UCSD-AML1 (cell line): ENCODE data around the gene GCA.

Experiments used
- DNase-seq: peaks from one replicate; lab custom pipeline; 2025; ENCODE audit not compliant: unreplicated experiment; lab: John Stamatoyannopoulos, UW

The GCA gene, protein sequence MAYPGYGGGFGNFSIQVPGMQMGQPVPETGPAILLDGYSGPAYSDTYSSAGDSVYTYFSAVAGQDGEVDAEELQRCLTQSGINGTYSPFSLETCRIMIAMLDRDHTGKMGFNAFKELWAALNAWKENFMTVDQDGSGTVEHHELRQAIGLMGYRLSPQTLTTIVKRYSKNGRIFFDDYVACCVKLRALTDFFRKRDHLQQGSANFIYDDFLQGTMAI

DNA sequence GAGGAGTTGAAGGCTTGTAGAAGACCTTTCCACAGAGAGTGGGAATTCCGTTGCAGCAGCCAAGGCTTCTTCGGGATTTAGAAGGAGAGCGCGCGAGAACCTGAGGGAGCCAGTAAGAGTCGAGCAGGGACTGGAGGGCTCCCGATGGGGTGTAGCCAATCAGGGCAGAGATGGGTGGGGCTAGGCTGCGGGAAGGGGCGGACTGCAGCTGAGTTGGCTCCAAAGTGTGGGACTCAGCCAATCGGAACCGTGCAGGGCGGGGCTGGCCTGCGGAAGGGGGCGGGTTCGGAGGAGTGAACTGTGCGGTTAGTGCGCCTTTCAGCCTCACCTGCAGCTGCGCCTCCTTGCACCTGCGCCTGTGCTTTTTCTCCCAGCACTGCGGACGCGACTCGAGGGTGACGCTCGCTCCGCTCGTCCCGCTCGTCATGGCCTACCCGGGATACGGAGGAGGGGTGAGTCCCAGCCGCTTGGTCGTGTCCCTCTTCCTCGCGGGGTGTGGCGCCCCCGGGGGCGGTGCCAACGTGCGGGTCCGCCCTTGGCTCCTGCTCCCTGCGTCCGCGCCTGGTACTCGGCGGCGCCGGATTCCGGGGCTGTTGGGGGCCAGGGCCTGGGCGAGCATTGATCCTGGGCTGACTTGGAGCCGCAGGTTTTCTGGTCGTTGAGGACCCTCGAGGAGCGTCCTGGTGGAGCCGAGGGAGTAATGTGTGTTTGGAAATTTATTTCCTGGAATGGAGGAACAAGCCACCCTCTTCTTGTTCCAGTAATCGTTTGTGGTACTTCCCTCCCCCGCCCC, at the start of gene GCA:
GCA (plus strand) TSS at position 309 of the 793 bp plus-strand sequence; CDS start at position 426, 117 bp downstream.
- peak; percentile 94 for DNase-seq

DNA sequence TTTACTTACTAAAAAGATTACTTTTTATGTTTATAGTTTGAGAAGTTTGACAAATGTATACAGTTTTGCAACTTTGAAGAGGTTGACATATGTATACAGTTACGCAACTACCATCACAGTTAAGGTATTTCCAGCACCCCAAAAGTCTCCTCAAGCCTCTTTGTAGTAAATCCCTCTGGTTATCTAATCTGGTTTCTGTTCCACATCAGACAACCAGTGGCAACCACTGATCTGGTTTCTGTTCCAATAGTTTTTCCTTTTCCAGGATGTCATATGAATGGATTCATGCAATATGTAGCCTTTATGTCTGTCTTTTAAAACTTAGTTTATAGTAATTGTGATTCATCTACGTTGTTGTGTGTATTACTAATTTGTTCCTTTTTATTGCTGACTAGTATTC, 48.9 kb upstream of the GCA start:
- no peak for DNase-seq

DNA sequence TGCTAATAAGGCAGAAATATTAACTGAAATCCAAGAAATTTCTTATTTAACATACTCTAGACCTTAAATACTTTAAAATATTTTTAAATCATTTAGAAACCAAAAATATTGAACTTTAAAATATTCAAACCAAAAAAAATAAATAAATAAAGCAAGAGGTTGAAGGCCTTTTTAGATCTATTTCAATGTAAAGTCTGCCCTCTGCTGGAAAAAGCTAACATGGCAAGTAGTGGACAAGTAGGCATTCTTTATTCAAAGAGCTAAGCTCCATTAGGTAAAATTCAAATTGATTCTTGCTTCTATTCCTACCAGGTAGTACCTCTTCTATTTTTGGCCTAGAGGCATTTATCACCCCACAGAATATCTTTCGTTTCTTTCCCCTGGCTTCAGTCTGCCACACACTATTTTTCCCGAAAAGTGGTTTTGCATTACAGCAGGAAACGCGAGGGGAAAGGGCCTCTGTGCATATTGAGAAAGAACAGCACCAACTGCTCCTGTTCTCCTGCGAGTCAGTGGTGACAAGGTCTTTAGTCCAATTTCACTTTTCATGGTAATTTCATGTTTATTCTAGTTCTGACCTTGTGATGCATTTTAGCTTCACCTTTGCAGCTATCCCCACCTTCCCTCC, 45.9 kb upstream of the GCA start:
- DNase-seq, result peak; percentile 8

DNA sequence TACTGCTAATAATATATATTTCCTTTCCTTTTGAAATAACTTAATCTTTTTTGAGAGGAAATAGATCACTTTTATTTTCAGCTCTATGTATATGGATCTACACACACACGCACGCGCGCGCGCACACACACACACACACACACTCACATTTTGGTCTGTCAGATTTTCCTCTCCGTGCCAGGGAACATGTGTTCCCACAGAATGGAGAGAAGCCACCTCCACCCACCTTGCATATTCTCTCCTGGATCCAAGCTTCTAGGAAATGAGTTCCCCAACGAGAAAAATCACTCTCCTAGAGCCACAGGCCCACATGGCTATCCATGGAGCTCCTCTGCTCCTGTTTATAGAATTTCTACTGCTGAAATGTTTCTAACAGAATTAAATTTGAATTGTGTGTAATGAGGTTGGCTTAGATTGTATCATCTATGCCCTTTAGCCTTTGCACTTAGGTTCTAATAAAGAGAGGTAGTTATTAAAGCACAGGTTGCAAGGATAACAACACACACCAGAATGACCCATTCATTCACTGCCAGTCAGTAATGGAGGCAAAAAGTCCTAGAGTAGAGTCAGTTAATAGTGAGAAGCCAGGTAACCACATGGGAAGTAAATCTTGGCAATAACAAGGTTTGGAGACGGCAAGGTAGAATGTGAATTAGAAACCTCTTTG, 45.1 kb upstream of the GCA start:
- DNase-seq, result peak; percentile 6

DNA sequence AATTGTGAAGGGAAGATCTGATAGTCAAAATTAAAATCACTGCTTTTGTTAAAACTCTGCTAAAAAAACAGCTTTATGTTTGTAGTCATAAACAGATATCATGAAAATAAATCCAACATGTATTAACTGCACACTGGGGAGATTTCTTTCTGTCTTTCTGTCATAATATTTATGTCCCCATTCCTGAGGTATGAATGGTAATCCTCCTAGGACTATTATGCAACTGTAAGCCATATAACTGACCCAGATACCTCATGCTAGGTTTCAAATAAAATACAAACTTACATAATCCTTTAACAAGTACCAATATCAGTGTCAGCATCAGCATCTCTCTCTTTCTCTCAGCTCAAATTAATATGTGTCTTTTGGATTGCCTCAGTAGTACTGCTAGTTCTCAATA, 43.7 kb upstream of the GCA start:
- no peak for DNase-seq

DNA sequence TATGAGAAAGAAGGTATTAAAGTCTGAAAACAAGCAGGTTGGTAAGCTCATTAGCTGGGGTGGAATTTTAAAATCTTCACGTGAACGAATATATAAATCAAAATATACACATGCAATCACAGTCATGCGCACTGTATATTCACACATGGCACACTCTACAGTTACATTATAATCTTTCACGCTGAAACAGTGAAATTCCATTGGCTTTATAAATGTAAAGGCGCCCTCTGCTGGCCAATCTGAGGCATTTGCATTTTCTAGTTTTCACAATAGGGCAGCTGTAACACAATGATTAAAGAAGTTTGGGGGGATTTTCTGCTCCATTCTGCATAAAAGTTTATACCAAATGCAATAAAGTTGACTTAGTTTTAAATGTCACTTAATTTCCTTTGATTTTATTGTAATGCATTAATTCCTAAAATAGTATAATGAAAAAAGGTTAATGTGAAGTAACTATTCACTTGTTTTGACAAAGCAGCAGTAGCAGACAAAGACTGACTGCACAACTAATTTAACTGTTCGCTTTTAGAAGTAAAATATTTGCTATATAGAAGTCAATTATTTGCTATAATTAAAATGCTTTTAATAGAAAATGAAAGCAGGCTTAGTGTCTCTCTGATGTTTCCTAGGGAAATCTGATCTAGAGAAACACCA, 42.7 kb upstream of the GCA start:
- DNase-seq, result peak; percentile 11

DNA sequence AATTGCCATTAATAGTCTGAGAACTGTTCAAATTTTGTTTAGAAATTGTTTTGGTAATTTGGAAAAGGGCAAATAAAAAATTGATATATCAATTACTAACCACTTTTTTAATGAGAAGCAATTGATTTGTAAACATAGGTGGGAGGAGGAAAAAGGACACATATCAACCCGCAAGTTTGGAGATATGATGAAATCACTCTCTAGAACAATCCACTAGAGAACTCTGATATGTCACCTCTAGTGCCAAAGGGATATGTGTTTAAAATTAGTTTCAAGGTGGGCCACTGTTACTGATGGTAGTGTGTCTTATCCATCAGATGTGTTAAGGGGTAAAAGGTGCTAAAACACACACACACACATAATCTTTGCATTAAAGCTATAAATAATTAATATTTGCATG, 42.1 kb upstream of the GCA start:
- DNase-seq, result no peak

DNA sequence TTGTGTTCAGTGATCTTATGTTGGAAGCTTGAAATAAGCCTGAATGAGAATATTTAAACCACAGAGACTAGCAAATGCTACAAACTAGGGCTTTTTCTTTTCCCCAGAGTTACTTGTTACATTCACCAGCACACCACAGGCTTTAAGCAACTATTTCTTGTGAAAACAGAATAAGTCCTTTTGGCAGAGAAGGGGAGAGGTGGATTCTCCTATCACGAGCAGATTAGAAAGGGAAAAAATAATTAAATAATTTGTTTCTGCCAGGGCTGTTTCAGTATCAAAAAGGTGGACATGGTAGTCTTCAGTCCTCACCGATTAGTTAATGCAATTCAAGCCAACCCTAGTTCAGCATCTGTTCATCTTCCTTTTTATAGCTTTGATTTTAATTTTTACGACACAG, 38.0 kb upstream of the GCA start:
- DNase-seq, result no peak

DNA sequence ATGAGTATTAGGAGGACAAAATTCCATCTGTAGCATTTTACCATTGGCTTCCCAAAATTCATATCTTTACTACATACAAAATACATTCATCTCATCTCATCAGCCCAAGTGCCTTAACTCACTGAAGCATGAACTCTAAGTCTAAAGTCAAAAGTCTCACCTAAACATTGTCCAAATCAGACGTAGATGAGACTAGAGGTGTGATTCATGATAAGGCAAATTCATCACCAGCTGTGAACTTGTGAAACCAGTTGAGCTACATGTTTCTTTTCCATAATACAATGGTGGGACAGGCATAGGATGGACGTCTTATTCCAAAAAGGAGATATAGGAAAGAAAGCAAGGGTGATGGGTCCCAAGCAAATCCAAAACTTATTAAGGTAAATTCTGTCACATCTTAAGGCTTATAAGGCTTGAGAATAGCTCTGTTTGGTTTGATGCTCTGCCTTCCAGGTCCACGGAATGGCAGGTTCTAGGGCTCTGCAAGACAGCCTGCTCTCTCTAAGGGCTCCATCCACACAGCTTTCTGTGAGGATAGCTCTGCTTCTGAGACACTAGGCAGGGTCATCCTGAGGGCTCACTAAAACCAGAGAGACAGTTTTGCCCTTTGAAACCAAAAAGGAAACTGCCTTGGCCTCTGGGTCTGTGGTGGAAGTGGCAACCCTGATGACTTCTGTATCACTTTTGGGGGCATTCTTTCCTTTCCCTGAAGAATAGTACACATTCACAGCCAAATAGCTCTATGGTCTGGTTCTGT, 35.0 kb upstream of the GCA start:
- no peak for DNase-seq

DNA sequence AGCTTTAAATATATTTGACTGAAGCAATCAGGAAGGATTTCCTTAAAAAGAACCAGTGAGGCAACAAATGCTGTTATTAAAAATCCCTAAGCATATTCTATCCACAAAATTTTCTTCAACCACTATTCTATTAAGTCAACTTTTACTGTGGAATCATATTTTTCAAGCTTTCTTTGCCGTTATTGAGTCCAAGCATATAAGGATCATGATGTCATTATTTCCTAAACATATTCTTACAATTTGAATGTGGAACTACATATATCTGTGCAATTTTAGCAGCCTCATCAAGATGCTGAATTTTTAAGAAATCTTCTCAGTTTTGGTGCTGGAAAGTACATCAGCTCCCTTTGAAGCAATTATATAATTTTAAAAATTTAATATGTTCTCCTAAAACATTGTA, 31.1 kb upstream of the GCA start:
- no peak for DNase-seq

DNA sequence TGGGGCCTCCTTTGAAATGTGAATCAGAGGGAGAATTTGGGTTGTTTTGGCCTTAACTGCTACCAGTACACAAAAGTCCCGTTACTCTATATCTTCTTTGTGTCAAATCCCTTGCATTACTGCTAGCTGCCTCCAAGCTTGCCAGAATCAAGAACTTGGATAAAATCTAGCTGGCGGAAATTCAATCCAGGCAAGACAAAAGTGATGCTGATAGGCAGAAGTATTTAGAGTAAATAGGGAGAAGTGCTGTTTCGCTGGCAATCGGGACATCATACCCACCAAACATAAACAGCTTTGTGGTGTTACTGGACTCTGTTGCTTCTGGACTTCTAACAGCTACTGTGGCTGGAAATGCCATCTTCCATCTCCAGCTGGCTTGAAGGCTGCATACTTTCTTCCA, 28.0 kb upstream of the GCA start:
- DNase-seq, result no peak

DNA sequence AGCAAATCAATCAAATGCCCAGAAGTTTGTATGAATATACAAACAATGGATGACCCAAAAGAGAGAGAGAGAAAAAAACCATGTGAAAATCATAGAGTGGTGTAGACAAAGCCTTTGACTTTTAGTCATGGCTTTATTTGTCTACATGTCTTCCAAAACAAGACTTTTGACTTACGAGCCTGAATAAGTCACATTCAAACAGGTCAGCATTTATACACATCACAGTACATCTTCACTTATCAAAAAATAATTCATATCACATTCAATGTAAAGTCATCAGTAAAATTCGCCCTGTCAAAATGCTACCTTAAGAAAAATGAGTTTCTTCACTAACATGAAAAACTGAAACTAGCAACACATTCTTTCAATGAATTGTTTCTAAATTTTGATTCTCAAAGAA, 27.3 kb upstream of the GCA start:
- DNase-seq, result no peak

DNA sequence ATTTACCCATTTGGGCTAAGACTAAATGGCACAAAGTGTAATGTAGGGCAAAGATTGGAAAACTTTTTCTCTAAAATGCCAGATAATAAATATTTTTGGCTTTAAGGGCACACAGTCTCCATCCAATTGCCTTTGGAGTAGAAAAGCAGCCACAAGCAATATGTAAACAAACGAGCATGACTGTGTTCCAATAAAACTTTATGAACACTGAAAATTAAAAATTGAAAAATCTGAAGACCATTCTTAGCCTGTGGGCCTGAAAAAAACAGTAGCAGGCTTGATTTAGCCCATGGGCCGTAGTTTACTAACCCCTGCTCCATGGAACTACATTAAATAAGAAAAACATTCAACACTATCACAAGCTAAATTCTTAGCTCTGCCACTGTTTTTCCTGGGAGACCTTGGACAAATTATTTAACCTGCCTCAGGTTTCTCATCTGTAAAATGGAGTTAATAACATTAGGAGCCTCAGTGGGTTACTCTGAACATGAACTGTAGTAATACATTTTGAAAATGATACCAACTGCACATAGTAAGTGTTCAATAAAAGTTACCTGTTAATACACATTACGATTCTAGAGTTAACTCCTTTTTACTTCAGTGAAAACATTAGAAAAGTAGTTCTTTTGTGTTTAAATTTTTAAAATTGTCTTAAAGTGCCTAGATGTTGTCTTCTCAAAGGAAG, 26.7 kb upstream of the GCA start:
- no peak for DNase-seq

DNA sequence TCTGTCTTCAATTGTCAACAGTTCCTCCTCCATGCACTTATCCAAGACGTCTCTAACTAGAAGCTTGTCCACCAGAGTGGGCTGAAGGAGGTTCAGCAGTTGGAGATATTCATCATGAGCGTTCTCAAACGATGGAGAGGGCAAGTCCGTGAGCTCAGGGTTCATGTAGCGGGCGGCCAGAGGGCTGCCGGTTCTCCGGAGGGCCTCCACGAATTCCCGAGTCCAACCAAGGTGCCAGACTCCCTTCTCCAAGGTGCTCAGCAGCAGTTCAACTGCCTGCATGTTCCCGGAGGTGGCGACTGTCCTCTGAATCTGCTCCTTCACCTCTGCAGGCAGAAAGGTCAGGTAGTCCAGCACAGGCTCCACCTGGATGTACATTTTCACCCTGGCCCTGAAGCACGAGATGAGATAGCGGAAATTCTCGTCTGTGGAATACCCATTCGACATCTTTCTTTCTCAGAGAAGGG, 26.0 kb upstream of the GCA start:
- peak; percentile 37 for DNase-seq

DNA sequence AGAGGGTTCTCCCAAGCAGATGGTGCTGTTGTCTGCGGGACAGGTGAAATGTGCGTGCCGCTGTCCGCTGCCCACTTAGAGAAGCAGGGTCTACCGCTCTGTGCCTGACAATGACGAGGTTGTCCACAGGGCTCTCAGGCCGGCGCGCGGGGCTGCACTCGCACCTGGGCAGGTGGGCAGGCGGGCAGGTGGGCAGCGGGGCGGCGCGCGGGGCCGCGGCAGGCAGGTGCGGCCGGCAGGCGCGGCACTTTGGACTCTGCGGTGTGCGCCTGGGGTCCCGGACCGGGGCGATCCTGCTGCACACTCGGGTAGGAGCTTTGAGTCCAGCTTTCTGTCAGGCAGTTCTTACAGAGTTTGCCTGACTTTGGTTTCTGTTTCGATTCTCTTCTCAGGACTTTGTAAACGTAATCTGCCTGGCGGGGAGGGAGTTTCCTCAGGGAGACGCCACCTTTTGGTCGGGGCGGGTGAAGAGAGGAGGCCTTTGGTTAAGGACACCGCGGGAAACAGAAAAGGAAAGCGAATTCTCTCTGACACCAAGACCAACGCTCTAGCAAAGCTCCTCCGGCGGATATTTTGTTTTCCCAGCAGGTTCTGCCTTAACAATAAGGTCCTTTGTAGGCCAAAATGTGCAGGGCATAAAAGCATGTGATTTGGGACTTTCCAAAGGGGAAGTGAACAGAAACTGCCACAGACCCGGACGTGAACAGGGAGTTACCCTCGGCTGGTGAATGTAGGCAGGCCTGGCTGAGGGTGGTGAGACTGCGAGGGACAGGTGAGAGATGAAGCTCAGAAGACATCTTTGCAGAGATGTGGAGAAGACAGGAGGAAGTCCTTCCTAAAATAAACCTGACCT, 25.4 kb upstream of the GCA start, which contains the start of gene IFIH1:
IFIH1 (minus strand) TSS at position 357 of the 853 bp plus-strand sequence. CDS start 377 bp downstream, outside the sequence.
- peak; percentile 82 for DNase-seq

DNA sequence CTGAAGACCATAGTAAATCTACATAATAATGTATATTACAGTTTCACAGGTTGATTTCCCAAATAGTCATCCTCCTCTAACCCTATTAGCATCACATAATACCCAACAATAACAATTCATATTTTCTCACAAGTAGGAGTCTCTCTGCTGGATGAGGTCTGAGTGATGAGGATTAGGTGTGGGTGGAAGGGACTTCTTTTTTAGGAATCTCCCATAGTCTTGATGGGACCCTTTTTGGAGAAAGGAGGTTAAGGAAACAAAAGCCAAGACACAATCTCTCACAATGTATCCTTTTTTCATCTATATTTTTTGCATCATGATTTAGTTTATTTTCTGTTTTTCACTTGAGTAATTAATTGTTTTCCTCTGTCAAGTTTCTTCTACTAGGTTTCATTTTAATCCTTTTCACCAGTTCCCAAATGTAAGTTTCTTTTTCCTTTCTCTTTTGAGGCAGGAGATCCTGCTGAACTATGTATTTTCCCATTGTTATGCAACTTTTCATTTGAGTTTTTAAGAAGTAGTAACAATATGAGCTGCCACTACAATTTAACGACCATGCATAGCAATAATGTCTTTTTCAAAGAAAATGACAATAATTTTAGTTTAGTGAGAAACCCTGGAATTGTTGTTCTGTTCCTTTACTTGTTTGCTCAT, 22.9 kb upstream of the GCA start:
- no peak for DNase-seq

DNA sequence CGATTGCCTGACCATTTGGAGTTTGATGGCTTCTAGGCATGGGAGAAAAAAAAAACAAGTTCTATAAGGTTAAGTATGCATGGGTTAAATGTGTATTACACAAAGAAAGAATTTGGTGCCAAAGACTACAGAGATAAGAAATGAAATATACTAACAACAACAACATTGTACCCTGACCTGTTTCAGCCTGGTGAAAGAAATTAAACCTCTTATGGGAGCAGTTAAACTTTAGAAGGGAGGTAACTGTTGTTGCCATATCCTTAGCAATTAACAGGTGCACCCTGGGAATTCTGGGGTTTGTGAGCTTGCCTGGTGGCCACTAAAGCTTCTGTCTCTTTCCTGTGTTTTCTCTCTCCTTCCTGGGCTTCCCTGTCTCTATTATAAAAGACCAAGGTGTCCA, 19.0 kb upstream of the GCA start:
- DNase-seq, result no peak

DNA sequence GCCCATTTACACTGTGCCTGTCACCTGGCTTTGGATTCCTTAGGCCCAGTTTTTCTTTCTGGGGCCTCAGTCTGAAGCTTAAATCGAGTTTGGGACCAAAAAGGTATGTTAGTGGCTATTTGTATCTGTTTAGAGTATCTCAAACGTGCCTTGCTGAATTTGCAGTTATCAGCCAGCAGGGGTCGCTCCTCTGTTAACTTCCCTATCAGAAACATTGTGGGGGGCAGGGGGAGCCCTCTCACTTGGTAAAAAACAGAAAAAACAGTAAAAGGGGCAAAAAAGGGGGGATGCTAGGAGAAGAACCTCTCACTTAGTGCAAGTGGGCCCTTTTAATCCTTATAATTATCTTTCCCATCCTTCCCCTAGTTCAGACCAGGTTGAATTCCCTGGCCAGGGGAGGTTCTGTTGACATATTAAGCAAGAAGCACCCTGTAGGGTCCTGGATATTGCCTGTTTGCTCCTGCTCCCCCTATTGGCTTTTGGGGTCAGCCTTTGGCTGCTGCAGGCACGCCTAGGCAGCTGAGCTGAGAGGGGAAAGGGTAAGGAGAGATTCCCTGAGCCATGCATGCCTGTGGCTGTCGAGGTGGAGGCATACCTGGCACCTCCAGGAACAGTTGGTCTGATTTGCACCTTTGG, 16.7 kb upstream of the GCA start:
- peak; percentile 9 for DNase-seq
